ENCODE measurements around the gene FOXF1. TPM values are rescaled to one million over a fixed set of nuclear protein-coding genes. Genes with fewer than 3 reads are reported as not detected.
A peak's percentile ranks its signal among the peaks of the same experiment; 100 is the strongest.

Gene FOXF1
- total and polyA plus RNA-seq, 8 donors = 15.7 to 37.9 (median 22.3) TPM

DNA sequence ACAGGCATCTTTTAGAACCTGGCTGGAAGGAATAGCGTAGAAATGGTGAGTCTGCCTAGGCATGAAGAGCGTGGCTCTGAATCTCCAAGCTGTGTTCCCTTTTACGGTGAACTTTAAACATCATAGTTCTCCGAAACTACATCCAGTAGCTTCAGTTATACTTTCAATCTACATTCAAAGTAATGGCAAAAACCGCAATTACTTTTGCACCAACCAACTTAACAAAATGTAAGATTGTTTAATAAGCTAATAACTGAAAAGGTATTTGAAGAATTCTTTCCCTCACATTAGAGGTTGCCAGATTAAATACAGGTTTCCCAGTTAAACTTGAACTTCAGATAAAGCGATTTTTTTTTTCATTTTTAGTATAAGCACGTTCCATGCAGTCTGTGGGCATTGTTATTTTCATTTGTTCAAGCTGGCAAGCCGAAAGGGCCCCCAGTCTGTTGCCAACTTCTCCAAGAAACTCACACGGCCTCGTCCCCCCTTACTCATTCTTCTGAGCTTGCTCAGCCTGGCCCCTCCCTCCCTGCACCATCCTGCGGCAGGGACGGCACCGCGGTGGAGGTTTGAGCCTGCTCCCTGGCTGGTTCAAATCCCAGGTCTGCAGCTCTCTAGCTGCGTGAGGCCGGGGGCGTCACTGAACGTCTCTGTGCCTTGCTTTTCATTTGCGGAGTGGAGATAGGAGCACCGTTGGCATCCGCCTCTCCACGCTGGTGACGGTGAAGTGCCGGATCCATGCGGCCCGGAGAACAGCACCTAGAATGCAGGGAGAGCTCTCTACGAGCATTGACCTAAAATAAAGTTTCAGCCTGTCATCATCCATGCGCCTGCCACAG is 48.2 kb downstream of the FOXF1 start:
- intact Hi-C loops (cut with DNase I; ENCODE audit: low total_unique reads) = no loop called here
- H3K4me1 ChIP-seq = peaks cover 15 to 31% (median 25%) of the 10 kb centered on the region in 4 donors
- 29 to 53% (median 47%) methylated on average over 28 of the region's 28 CpGs for WGBS, 5 donors
- no peak overlapping the region for H3K4me3 ChIP-seq
- H3K9me3 ChIP-seq = no peaks in the 10 kb centered on the region
- no peak for DNase-seq
- H3K27me3 ChIP-seq = peaks cover 0 to 56% (median 9%) of the 10 kb centered on the region in 3 donors
- no peaks in the 10 kb centered on the region for H3K36me3 ChIP-seq
- peak overlapping the region in 1 of 5 donors; percentile 21 for H3K27ac ChIP-seq
- TF ChIP-seq, protein P1, sequence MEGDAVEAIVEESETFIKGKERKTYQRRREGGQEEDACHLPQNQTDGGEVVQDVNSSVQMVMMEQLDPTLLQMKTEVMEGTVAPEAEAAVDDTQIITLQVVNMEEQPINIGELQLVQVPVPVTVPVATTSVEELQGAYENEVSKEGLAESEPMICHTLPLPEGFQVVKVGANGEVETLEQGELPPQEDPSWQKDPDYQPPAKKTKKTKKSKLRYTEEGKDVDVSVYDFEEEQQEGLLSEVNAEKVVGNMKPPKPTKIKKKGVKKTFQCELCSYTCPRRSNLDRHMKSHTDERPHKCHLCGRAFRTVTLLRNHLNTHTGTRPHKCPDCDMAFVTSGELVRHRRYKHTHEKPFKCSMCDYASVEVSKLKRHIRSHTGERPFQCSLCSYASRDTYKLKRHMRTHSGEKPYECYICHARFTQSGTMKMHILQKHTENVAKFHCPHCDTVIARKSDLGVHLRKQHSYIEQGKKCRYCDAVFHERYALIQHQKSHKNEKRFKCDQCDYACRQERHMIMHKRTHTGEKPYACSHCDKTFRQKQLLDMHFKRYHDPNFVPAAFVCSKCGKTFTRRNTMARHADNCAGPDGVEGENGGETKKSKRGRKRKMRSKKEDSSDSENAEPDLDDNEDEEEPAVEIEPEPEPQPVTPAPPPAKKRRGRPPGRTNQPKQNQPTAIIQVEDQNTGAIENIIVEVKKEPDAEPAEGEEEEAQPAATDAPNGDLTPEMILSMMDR (IDR thresholded peaks at IDR 0.05) = no peak
- no peak for TF ChIP-seq POLR2AphosphoS5 (IDR thresholded peaks at IDR 0.05)

DNA sequence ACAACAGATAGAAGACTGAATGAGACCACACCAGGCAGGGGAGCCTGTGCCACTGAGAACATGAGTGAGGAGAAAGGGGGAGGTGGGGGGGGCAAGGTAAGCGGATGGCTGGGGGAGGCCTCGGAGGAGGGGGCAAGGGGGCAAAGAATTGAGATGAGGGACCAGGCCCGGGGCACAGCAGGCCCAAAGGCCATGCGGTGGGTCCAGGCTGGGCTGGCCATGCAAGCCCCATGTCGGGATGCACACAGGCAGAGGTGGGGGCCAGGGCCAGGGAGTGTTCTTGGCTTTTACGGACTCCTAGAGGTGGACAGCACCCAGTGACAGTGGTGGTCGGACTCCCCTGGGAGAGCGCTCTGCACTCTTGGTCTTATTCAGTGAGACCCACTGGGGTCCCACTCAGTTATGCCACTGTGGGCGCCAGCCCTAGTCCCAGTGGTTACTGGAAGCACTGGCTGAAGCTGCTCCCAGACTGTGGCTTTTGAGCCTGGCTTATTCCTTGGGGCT is 49.5 kb downstream of the FOXF1 start:
- TF ChIP-seq, protein P1 (IDR thresholded peaks at IDR 0.05) = no peak
- TF ChIP-seq POLR2A (IDR thresholded peaks at IDR 0.05) (no peak), EP300 (IDR thresholded peaks at IDR 0.05) (no peak), POLR2AphosphoS5 (IDR thresholded peaks at IDR 0.05) (no peak)
- intact Hi-C loops (cut with DNase I; ENCODE audit: low total_unique reads) = loop anchor here (5.0 kb wide), 1 partner anchor 722 kb away; no protein-coding TSS in a partner anchor
- Histone ChIP-seq H3K36me3 (no peaks in the 10 kb centered on the region), H3K27me3 (peaks cover 8 to 67% (median 19%) of the 10 kb centered on the region in 3 donors), H3K27ac (no peak overlapping the region), H3K4me3 (no peak overlapping the region), H3K4me1 (peaks cover 17 to 31% (median 25%) of the 10 kb centered on the region in 4 donors), H3K9me3 (no peaks in the 10 kb centered on the region)
- 75 to 88% (median 87%) methylated on average over 7 to 9 of the region's 9 CpGs for WGBS, 5 donors
- DNase-seq = no peak

DNA sequence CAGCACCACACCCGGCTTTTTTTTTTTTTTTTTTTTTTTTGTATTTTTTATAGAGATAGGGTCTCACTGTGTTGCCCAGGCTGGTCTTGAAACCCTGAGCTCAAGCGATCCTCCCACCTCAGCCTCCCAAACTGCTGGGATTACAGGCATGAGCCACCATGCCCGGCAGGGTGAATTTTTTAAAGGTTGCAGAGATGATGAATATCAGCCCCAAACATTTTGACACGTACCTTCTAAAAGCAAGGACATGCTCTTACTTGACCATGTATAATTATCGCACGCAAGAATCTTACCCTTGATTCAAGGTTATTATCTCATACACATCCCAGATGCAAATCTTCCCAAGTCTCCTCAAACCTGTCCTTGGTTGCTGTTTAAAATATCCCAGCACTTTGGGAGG is 52.0 kb downstream of the FOXF1 start:
- H3K36me3 ChIP-seq = no peaks in the 10 kb centered on the region
- no peak overlapping the region for H3K4me3 ChIP-seq
- 77 to 92% (median 82%) methylated on average over 6 of the region's 6 CpGs for WGBS, 5 donors
- peaks cover 12 to 43% (median 31%) of the 10 kb centered on the region in 4 donors for H3K4me1 ChIP-seq
- TF ChIP-seq EP300 (IDR thresholded peaks at IDR 0.05) (no peak), POLR2AphosphoS5 (IDR thresholded peaks at IDR 0.05) (no peak), POLR2A (IDR thresholded peaks at IDR 0.05) (no peak)
- TF ChIP-seq, protein P1 (IDR thresholded peaks at IDR 0.05) = no peak
- intact Hi-C loops (cut with DNase I; ENCODE audit: low total_unique reads) = loop anchor here (5.0 kb wide), 1 partner anchor 720 kb away; no protein-coding TSS in a partner anchor
- no peak for DNase-seq
- H3K9me3 ChIP-seq = no peaks in the 10 kb centered on the region
- peaks cover 25 to 86% (median 44%) of the 10 kb centered on the region in 3 donors for H3K27me3 ChIP-seq
- no peak overlapping the region for H3K27ac ChIP-seq

DNA sequence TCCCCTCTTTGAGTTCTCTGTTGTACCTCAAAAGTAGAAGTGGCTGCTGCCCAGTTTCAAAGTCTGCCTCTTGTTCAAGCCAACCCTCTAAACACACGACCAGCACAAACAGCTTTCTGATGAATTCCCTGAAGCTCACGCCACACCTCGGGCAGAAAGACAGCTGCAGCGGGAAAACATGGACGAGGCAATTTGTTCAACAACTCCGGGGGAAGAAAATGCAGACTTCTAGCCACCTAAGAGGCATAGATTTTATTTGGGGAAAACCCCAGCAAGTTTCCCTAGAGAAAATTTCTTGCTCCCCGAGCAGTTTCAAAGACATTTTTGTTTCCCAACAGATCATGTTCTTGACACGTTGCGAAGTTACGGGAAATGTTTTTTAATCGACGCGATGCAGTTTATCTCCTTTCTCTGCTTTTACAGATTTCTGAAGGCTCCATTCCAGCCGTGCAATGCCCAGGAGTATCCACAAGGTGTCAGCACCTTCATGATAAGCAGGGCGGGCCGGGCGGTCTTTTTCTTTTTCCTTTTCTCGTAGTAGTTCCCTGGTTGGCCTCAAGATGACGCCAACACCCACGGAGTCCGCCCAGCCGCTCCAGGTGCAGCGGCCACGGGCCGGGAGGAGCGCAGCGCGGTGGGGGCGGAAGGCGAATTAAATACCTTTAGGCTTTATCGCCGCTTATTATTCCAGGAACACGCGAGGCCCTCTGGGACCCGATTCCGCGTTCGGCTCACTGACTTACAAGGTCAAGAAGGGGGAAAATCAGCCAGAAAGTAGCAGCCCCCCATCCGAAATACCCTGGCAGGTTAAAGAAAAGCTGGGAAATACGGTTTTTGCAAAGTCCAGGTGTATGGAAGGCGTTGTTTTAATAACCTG is 53.4 kb downstream of the FOXF1 start:
- H3K27ac ChIP-seq = no peak overlapping the region
- peak overlapping the region in 1 of 4 donors; percentile 14 for H3K4me3 ChIP-seq
- H3K27me3 ChIP-seq = peaks cover 39 to 86% (median 58%) of the 10 kb centered on the region in 3 donors
- no peaks in the 10 kb centered on the region for H3K36me3 ChIP-seq
- intact Hi-C loops (cut with DNase I; ENCODE audit: low total_unique reads) = loop anchor here (5.0 kb wide), 1 partner anchor 719 kb away; no protein-coding TSS in a partner anchor
- no peaks in the 10 kb centered on the region for H3K9me3 ChIP-seq
- DNase-seq = peak; percentile 94
- TF ChIP-seq POLR2A (IDR thresholded peaks at IDR 0.05) = no peak
- TF ChIP-seq, protein P1 (IDR thresholded peaks at IDR 0.05) = peak in 6 of 7 experiments; percentile 85 to 100 (median 100)
- TF ChIP-seq POLR2AphosphoS5 (IDR thresholded peaks at IDR 0.05) = peak in 1 of 3 donors; percentile 53
- peaks cover 12 to 45% (median 32%) of the 10 kb centered on the region in 4 donors for H3K4me1 ChIP-seq
- WGBS, 5 donors = 0 to 1% (median 1%) methylated on average over 40 to 41 of the region's 41 CpGs
